ENCODE results near the gene ARHGAP40.

Gene ARHGAP40

DNA sequence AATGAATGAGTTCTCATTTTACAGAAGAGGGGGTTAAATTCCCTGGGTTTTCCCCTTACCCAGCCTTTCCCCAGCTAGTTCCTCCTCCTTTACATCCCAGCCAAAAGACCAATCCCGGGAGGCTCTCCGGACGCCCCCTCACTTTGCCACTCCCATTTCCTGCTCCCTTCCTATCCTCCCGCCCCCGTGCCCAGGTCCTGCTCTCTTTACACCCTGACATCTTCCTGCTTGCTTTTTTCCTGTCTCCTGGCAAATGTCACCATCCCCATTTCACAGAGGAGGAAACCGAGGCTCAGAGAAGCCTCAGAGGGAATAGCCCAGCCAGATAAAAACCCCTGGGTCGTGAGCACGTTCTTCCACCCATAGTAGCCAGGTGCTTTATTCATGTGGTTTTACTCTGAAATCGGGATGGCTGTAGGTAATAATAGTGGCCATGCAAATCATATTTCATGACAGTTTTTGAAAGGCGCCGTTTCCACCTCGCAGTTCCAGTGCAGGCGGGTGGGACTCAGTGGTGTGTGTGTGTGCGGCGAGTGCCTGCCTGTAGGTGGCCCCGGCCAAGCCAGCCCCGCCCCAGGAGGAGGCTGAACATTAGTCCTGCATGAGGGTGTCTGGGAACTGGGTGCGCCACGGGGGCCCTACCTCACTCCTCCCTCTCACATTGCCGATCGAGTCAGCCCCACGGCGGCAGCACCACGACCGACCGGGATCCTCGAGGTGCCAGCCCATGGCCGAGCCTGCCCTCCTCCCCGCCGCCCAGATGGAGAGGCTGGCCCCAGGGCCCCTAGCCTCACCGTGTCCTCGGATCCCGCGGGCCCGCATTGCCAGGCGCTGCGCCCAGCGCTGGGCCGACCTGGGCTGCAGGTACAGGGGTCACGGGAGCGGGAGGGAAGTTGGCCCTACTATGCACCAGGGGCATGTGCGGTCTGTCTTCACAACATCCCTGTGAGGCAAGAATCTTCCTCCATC is at the start of gene ARHGAP40:
Gene ARHGAP40 (plus strand): TSS at position 594 of the 969 bp plus-strand sequence.
- no peak for DNase-seq (ENCODE audit: low spot score)

GRCh38 chr20:38554986-38555385 is 46.6 kb upstream of the ARHGAP40 start:
- DNase-seq (ENCODE audit: low spot score): no peak

GRCh38 chr20:38555395-38555794 is 46.2 kb upstream of the ARHGAP40 start:
- DNase-seq (ENCODE audit: low spot score): no peak

GRCh38 chr20:38557174-38557573 is 44.4 kb upstream of the ARHGAP40 start:
- no peak for DNase-seq (ENCODE audit: low spot score)

DNA sequence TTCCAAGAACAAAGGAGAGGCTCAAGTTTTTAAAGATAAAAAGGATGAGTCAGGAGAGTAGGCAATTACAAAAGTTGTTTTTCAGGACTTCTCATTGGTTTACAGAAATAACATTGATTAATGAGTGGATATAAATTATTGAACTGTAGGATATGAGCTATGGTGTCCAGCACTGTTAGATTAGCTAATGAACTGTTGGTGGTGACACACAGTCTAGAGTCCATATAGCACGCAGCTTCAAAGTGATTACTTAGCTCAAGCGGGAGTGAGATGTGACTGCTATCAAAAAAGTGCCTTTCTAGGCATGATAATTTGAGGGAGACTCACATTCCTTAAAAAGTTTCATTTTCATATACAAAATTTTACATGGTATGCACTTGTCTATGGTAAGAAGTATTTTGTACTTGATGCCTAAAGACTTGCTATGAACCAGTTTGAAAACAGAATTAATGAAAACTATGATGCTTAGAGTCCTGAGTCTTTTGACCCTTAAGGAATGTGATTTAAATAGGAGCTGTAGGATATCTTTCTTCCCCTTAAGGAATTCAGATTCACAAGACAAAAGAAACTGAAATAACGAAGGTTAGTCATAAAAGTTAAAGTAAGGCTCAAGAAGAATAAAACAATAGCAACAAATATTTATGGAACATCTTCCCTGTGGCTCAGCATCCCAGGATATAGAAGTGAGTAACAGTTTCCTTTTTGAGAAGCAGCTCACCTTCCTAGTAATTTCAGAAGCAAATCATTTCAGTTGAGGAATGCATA is 42.8 kb upstream of the ARHGAP40 start:
- no peak for DNase-seq (ENCODE audit: low spot score)

DNA sequence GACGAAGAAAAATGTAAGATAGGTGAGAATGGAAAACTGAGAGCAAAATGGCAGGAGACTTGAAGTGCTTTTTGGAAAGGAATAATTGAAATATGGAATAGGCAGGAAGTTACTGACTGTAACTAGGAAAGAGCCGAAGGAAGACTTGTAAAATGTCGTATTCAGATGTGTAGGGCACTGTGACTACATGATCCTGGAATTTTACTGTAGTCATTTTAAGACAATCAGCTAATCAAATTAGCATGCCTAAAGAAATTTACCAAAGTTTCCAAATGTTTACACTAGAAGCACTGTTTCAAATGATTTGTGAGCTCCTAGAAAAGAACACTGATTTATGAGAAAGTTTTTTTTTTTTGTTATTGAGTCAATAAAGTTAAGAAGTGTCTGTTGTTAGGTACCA is 41.8 kb upstream of the ARHGAP40 start:
- no peak for DNase-seq (ENCODE audit: low spot score)

DNA sequence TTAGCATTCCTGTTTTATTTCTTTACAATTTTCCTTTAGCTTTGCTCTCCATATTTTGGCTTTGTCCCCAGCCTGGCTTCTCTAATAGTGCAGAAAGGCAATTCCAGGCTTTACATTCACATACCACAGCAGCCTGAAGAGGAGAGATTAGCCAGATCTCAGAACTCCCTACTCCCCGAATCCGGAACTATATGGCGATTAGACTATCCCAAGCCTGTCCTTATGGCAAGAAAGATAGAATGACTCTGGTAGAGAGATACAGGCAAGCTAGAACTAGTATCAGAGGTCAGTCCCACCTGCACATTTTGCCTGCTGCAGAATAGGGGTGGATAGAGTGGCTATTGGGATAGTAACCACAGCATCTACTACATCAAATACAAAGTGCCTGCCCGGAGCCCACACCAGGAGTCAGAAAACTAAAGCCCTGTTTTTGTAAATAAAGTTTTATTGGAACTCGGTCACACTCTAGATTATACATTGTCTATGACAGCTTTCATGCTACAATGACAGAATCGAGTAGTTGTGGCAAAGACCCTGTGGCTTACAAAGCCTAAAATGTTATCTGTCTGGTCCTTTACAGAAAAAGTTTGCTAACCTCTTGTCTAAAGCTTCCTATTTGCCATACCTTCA is 37.7 kb upstream of the ARHGAP40 start:
- DNase-seq (ENCODE audit: low spot score): no peak

DNA sequence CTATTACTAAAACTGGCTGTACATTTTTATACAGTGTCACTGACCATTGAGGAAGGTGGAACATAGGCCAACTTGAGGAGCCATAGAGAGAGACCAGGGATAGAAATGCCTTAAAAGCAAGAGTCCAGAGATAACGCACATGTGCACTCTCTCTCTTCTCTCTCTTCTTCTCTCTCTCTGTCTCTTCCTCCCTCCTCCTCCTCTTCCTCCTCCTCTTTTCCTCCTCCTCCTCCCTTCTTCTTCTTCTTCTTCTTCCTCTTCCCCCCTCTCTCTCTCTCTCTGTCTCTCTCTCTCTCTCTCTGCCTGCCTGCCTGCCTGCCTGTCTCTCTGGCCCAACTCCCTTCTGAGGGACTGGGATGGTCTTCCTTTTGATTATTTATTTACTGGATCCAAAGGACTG is 36.9 kb upstream of the ARHGAP40 start:
- no peak for DNase-seq (ENCODE audit: low spot score)

GRCh38 chr20:38566036-38566598 is 35.5 kb upstream of the ARHGAP40 start:
- no peak for DNase-seq (ENCODE audit: low spot score)

GRCh38 chr20:38569747-38570525 is 31.7 kb upstream of the ARHGAP40 start:
- DNase-seq (ENCODE audit: low spot score): no peak

DNA sequence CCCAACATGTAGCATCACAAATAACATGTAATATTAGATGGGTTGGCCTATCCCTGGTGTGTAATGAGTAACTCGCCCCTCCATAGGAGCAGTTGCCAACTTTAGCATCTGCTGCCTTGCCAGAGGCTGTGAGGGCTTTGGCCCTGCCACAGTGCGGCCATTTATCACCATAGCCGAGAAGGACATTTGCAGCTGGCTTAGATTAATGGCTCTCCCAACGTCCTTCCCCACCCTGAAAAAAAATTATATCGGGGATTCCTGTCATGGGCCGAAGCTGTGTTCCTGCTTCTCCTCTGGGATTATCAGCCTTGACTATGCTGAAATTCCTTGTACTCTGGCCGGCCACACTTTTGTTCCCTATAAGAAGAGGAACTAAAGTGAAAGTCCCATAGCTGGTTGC is 28.2 kb upstream of the ARHGAP40 start:
- DNase-seq (ENCODE audit: low spot score): no peak

DNA sequence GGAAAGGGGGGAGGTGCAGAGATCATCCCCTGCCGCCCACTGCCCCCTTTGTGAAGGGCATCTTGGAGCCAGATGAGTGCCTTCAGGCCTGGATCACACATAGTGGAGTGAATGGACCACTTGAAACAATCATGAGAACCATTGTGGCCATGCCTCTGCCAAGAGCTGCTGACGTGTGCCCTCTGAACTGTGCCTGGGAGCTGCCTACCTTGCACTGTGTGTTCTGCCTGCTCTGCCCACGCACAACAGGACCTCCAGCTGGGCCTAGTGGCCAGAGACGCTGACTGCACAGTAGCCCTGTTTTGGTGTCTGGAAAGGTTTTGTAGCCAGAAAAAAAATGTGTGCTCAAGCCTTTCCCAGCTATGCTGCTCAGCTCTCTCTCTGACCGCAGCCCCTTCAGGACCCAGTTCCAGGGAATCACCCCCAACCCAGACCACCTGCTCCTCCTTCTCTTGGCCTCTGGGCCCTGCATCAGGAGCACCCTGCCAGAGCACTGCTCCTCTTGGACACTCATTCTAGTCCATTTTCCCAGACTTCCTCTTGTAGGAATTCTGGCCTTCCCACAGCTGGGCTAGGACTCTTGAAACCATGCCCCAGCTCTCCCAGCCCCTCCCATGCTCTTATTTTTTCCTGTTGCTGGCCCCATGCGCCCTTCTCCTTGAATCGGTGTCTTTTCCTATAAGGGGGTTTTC is 22.2 kb upstream of the ARHGAP40 start:
- DNase-seq (ENCODE audit: low spot score): no peak

- no peak for DNase-seq (ENCODE audit: low spot score)
Observed at GRCh38 chr20:38579921-38580320, 21.7 kb upstream of the ARHGAP40 start.

- no peak for DNase-seq (ENCODE audit: low spot score)
Observed at GRCh38 chr20:38581013-38581412, 20.6 kb upstream of the ARHGAP40 start, which contains the start of gene ADIG. ADIG (plus strand) TSS chr20:38581197; CDS start chr20:38581251, 54 bp downstream.

DNA sequence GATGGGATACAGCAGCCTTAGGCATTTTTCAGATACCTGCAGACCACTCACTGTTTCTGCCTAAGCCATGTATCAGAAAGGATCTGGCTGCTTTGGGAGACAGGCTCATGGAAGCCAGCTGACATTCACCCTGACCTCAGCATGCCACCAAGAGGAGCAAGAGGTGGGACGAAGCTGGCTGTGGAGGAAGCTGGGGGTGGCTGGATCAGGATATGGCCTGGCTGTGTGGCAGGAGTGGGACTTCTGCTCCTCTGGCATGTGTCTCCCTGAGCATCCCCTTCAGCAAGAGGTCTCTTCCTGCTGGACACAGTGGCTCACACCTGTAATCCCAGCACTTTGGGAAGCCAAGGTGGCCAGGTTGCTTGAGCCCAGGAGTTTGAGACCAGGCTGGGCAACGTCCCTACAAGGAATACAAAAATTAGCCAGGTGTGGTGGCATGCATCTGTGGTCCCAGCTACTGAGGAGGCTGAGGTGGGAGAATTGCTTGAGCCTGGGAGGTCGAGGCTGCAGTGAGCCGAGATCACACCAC is 19.7 kb upstream of the ARHGAP40 start:
- no peak for DNase-seq (ENCODE audit: low spot score)

- DNase-seq (ENCODE audit: low spot score): no peak
Observed at GRCh38 chr20:38583306-38583705, 18.3 kb upstream of the ARHGAP40 start.

DNA sequence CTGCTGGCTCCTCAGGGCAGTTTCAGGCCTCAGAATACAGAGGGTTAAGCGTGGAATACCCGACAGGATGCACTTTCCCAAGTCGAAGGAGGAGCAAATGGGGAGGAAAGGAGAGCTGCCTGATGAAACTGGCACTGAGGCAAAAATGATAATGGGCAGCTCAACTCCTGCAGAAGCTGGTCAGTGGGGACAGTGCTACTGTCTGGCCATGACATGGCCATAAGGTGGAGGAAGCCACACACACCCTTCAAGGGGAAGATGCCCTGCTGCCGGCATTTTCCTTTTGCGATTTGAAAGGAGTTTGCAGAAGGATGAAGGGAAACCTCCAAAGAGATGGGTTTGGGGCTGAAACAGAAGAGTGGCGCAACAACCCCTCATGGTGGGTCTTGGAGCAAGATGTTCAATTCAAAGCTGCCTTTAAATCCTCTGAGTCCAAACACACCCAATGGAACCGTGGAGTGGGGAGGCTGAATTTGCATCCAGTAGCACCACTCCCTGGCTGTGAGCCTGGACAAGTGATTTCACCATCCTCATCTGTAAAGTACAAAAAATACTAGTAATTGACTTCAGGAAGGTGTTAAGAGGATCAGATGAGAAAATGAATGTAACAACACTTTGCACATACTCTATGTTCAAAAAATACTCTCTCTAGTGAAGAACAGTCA is 17.4 kb upstream of the ARHGAP40 start:
- no peak for DNase-seq (ENCODE audit: low spot score)

DNA sequence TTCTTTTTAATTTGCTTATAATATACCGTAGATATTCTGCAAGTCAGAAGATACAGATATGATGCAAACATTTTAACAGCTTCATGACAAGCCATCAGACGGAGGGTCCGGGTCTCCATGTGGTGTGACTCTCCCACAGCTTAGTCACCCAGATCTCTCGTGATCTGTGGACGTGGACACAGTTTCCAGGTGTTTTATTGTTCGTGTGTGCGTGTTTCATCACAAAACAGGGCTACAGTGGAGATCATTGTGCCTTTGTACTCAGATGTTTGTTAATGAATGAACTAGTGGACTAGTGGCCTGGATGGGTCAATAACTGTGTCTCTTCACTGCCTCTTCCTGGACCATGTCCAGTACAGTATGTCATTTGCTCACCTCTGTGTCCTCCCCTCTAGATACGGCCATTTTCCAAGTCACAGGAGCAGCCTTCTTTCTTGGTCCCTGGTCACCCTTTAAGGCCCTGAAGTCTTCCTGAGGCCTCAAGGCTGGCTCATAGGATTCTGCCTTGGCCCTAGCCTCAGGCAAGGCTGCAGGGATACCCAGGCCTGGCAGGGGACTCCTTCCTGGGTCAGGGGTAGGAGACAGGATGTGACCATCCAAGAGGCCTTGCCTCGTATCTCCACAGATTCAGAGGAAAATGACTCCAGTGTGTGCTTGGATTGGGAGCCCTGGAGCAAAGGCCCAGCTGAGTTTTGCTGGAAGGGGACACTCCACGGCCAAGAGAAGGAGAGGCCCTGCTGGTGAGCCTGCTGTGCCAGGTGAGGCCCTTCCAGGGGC is 16.0 kb upstream of the ARHGAP40 start:
- DNase-seq (ENCODE audit: low spot score): no peak

- DNase-seq (ENCODE audit: low spot score): no peak
Observed at GRCh38 chr20:38586181-38586525, 15.5 kb upstream of the ARHGAP40 start.

Data from AG08395 (cell line).